Medulla oblongata (tissue), 1 donor: ENCODE results near the gene INHBB.
"Not testable (repeated sequence)": the region's sequence is repeated elsewhere in the genome, so short reads cannot be mapped to it uniquely, and the experiment has no call there.

ENCODE experiments used
- DNase-seq: peaks from one replicate; pipeline ENCODE4 v3.0.0-alpha.2; 2015; ENCODE audit errors: extremely low spot score

Gene INHBB

DNA sequence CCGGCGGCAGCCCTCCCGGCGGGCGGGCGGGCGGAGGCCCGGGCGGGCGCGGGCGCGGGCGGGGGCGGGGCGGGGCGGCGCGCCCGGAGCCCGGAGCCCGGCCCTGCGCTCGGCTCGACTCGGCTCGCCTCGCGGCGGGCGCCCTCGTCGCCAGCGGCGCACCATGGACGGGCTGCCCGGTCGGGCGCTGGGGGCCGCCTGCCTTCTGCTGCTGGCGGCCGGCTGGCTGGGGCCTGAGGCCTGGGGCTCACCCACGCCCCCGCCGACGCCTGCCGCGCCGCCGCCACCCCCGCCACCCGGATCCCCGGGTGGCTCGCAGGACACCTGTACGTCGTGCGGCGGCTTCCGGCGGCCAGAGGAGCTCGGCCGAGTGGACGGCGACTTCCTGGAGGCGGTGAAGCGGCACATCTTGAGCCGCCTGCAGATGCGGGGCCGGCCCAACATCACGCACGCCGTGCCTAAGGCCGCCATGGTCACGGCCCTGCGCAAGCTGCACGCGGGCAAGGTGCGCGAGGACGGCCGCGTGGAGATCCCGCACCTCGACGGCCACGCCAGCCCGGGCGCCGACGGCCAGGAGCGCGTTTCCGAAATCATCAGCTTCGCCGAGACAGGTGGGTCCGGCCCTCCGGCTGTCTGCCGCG is at the start of gene INHBB:
TSS of gene INHBB (plus strand) at position 111 of the 641 bp plus-strand sequence. CDS start at position 164, 53 bp downstream.
- no peak for DNase-seq

DNA sequence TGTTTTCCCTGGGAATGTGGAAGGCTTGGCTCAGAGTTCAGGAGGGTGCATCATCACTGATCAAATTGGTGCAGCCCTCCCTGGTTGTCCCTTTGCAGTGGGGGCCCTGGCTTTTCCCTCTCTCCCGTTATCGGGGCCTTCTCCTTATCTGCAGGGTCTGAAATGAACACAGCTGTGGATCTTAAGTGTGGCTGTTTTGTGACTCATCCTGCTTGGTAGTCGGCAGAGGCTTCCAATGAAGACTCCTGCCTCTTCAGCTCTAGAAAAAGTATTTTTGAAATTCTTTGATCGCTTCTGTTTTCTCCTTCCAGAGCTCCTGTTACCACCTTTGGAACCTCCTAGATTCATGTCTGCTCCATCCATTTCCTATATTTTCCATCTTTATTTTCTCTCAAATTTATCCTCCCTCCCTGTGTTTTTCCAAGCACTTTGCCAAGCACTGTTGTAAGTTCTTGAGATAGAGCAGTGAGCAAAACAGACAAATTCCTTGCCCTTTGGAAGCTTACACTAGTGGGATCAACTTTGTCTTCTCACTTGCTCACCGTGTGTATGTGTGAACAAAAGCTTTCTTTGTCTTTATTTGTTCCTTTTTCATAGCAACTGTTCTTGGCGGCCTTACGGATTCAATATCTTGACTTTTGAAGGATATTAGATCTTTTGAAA is 47.6 kb upstream of the INHBB start:
- DNase-seq, result no peak

GRCh38 chr2:120299004-120299403 is 46.9 kb upstream of the INHBB start:
- no peak for DNase-seq

- no peak for DNase-seq
These were observed 46.4 kb upstream of the INHBB start for GRCh38 chr2:120299561-120299960.

DNA sequence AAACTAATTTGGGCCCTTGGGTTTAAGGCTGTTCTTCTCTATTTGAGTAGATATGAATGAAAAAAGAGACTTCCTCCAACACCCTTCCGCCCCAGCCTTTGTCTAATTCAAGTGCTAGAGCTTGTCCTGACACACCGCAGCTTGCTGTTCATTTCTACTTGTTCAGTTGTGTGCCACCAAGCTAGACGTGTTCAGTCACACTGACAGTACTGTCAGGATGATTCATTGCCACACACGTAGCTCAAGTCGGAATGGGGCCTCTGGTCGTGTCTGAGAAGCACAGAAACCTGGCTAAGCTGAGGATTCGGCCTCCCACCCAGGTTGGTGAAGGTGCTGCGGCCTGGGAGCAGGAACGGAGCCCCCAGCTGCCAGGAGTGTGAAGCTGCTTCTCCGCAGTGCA is 45.6 kb upstream of the INHBB start:
- DNase-seq, result no peak

DNA sequence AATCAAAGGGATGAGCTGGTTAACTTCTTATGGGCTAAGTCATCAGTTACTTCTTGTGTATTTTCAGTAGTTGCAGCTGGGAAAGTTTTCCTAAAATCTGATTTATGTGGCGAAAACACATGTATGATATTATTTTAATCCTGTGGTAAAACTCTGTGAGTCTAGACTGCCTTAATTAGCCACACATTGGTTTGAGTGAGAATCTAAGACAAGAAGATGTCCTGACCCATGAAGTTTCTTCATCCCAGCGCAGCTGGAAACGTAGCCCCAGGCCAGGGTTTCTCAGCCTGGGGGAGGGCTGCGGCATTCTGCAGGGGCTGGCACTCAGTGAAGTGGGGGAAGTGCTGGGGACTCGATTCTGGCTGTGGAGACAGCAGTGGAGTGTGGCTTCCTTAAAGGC is 44.7 kb upstream of the INHBB start:
- no peak for DNase-seq

DNA sequence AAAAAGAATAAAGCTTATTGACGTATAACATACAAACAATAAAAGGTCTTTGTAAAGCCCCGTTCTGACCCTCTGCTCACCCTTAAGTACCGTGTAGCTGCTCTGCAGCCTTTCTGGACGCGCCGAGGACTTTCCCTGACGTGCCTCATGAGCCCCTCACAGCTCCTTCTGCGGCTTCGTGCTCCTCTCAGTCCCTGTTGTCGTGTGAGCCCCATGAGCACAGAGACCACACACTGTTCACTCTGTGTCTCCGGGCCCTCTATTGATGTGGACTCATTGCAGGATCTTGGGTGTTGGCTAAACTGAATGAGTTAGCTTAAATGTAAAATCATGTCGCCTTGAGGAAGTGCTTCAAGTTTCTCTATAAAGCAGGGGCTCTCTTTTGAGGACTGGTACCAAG is 43.6 kb upstream of the INHBB start:
- DNase-seq, result no peak

DNA sequence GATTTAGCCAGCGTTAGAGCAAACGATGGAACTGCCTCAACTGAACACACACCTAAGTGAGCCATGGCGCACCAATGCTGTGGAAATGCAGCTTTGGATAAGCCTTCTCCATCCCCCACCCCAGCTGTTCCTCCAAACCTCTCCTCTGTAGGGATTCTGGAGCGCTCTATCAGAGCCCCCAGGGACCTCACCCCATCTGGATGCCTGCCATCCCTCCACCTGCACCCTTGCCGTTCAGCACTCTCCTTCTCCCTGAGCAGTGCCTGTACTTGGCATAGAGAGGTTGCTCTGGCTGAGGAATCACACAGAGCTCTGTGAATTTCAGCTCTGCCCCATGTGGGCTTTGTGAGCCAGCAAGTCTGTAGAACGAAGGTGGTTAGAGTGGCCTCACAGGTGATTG is 42.8 kb upstream of the INHBB start:
- no peak for DNase-seq

DNA sequence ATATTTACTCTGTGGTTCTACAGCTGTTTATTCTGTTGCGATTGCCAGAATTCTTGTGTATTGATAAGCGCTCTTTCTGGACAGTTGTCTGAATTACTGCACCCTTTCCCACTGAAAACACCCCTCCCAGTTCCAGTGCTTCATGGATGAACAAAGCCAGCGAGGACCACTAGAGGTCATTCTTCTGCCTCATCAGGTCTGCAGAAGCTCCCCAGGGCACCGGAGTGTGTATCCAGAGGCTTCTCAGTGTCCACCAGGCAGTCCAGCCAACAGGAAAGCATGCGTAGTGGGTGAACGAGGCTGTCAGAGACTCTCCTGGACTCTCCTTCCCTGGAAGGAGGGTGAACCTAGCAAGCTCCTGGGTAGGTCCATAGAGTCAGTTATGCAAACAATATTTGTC is 40.6 kb upstream of the INHBB start:
- peak; percentile 48 for DNase-seq

DNA sequence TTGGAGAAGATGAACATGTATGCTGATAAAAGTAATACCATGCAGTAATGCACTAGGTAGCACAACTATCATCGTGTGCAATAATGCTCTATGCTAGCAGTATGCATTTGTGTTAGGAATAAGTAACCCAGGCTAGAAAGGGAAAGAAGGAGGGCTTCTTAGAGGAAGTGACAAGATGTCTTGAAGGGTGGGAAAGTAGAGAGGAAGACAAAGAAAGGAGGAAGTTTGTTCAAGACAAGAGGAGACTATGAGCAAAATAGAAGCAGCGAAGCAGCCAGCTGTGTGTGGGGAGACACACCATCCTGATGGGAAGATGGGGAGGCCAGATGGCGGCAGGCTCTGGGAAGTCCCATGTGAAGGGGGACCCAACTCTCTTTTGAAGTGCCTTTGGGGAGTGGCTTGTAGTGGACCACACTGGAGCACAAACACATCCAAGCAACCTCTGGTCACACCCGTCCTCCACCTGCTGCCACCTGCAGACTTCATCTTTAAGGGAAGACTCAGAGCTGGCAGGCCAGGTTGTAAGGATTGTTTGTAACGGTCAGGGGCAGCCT is 39.9 kb upstream of the INHBB start:
- DNase-seq, result no peak

DNA sequence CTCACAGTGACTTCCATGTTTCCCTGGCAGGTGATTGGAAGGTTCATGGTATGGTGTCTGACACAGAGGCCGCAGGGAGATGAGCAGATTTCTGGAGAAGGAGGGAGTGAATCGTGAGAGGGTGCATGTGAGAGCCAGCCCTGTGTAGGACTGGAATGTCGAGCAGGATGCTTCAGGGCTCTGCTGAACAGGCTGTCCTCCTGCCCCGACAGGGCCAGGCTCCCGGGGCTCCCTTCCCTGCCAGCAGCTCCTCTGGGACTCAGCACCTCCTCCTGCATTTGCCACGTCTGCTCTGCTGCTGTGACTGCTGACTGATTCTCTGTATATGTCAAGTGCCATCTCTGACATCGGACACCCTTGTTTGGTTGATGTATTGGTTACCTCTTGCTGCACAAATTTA is 38.5 kb upstream of the INHBB start:
- DNase-seq, result no peak

DNA sequence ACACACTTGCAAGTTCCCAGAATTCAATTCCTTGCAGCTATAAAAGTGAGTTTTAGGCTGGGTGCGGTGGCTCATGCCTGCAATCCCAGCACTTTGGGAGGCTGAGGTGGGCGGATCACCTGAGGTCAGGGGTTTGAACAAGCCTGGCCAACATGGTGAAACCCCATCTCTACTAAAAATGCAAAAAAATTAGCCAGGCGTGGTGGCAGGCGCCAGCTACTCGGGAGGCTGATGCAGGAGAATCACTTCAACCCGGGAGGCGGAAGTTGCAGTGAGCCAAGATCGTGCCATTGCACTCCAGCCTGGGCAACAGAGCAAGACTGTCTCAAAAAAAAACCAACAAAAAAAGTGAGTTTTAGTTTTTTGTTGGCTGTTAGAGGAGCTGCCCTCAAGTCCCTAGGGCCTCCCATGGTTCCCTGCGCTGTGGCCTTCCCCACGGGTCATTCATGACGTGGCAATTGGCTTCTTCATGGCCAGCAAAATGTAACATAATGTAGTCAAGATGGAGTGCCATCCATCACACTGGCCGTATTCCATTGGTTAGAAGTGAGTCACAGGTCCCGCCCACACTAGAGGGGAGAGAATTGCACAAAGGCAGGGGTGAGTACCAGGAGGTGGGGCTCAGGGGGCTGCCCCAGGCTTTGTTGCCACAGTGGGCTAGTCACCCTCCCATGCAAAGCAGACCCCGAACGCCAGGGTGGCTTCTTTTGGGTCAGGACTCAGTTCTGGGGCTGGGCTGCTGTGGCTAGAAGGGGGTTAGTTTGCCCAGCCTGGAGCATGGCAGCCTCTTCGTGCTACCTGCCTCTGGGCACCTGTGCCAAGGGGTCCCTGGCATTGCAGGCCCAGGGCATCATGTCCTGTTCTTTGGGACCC is 37.7 kb upstream of the INHBB start:
- no peak for DNase-seq

DNA sequence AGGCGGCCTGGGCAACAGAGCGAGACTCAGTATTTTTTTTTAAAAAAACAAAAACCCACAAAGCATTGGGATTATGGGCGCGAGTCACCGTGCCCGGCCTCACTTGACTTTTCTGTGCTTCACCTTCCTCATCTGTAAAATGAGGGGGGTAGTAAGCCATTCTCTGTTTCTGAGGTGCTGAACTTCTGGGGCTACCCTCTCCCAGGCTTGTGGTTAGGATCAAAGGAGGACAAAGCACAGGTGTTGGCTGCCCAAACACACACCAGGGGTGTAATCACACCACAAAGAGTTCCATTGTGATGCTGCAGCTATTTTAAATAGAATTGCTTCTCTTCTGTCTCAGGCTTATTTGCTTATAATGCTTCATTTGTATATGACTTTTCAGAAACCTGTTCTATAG is 35.8 kb upstream of the INHBB start:
- DNase-seq, result no peak

GRCh38 chr2:120310841-120311240 is 35.1 kb upstream of the INHBB start:
- not testable (repeated sequence) for DNase-seq

GRCh38 chr2:120312076-120312475 is 33.9 kb upstream of the INHBB start:
- no peak for DNase-seq

DNA sequence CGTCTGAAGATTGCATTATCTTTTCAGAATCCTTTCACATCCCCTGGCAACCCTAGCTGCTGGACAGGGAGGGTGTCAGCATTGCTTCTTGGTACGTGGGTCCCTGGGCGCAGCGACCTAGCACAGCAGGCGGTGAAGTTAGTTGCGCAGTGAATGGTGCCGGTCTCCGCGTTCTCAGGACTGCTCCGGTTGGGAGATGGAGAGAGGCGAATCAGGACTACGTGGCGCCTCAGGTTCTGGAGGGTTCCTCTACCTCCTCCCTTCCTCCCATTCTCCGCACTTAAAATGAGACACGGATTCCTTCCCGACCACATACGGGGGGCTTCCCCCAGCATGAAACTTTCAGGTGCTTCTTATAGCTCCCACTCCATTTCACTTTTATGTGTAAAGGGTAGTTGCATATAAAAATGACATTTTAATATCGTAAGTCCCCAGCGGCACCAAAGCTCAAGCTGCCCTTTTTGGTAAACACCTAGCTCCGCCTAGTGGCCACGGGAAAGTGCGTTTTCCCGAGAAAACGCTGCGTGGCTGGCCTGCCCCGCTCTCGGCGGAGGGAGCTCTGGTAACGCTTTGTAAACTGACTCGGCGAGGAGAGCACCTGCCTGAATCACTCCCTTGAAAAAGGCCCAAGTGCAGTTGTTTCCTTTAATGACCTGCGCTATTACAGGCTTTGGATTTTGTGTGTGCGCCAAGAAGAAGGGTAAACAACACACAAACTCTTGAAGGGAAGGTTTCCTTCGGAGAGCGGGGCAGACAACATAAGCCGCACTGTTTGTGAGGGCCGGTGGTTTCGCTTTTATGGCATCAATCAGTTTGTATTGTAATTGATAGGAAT is 32.9 kb upstream of the INHBB start:
- DNase-seq, result peak; percentile 93

DNA sequence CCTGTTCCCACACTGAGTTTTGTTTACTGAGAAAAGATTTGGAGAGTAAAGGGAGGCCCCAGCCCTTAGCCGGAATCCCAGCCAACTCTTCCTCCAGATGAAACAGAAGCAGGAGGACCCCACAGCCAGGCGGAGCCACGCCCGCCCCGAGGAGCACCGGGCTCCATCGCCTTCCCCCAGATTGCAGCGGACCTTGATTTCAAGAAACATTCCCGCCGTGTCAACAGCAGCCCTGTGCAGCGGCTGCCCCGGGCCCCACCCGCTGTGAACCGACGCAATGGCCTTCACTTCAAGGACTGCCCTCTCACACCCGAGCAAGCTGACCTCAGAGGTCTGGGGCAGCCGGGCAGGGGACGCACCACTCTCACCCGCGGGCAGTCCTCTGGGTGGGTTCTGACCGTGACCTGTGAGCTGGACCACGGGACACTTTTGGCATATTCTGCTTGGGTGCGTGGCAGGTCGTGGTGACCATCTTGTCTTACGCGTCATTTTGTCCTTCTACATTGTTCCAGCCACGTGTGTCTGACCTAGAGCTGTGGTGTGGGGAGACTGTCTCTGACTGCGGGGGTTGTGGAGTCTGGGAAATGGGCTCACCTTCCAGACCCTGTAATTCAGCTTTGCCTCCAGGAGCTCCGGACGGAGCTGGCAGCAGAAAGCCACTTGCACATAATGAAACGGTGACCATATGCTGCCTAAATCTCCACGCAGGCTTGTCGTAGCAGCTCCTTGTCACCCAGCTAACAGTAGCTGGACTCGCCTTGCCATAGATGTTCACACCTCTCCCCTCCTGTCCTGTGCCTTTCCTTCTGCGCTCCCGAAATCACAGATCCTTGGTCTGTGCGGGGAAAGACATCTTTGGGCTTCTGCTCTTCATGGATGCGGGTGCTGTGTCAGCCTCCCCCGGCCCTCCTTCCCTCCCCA is 32.0 kb upstream of the INHBB start:
- DNase-seq, result no peak

DNA sequence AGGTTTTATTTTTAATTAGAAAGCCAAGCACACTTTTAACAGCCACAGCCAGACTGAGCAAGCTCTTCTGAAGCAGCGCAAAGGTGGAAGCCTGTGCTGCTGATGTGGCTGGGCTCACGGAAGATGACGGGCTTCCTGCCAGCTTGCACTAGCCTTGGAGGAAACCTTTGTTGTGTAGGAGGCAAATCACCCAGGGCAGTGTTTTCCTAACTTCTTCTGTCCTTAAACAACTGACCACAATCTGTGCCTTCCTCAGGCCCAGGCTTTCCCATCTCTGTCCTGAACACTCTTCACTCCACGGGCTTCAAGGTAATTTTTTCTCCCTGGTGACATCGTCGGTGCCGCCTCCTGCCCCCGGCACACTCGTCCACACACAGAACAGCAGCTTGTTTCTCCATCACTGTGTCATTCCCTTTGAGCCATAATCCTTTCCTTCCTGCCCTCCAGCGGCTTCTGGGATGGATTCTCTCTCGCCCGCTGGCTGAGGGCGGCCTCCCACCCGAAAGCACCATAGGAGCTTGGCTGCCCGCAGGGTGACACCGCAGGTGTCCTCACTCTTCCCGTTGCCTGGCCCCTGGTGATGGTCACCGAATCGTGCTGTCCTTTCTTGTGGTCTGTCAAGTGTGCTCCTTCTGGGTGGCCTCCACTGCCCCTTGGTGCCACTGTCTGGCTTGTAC is 31.1 kb upstream of the INHBB start:
- DNase-seq, result no peak

GRCh38 chr2:120315367-120316033 is 30.4 kb upstream of the INHBB start:
- no peak for DNase-seq
